A549 (cell line): Measurements from ENCODE around the gene FAM174C.

Experiments
- CTCF ChIP-seq: fragments of >200 bp; sonication (Bioruptor Twin); formaldehyde crosslinking; IDR thresholded peaks from 3 replicates; pipeline ENCODE4 v1.5.1; 2016
- FOSL2 ChIP-seq, 2 experiments: fragments of 450-650 bp in 1 of 2; fragments of >200 bp in 1 of 2; sonication (Bioruptor Twin) in 1 of 2; formaldehyde crosslinking; IDR thresholded peaks; 2 replicates each; pipeline versions ENCODE4 v1.5.0 to v1.6.1; 2016 to 2020; ENCODE audit warnings: mild to moderate bottlenecking in 1 of 2, moderate library complexity in 1 of 2
- HOXA7 ChIP-seq: fragments of 250-450 bp; sonication (Bioruptor Pico); IDR thresholded peaks from 2 replicates; pipeline ENCODE4 v1.5.0; 2020; ENCODE audit warnings: mild to moderate bottlenecking, moderate library complexity
- MAX ChIP-seq: IDR thresholded peaks from 2 replicates; pipeline ENCODE4 v1.6.1; 2012
- POLR2A ChIP-seq: IDR thresholded peaks from 2 replicates; pipeline ENCODE4 v1.6.1; 2012; ENCODE audit warnings: mild to moderate bottlenecking, low read length
- RFX5 ChIP-seq: fragments of 450-650 bp; IDR thresholded peaks from 2 replicates; pipeline ENCODE4 v1.7.1; 2014; ENCODE audit warnings: antibody characterized with exemption, mild to moderate bottlenecking, moderate library complexity

- TF ChIP-seq CTCF (no peak), POLR2A (no peak), MAX (no peak), RFX5 (no peak), HOXA7 (CRISPR knock-in tag) (no peak), FOSL2 (IDR thresholded peaks at IDR 0.05) (no peak), FOSL2 (CRISPR knock-in tag; IDR thresholded peaks at IDR 0.05) (no peak)
Observed at GRCh38 chr19:1255186-1256161, 19.9 kb upstream of the FAM174C start.
